ENCODE measurements around the gene TNFRSF17. TPM values are rescaled to one million over a fixed set of nuclear protein-coding genes. Genes with fewer than 3 reads are reported as not detected.

Gene TNFRSF17
- total and polyA plus RNA-seq, 2 of the 8 experiments (the other 6 are each of a cell fraction or from before 2014, with no cell fraction given) = not detected

- ChIA-PET POLR2A (ENCODE audit: partially characterized antibody) (interaction anchor here (1.1 kb wide), 1 partner anchor 9 kb away, joined by 3 read pairs; no protein-coding TSS in a partner anchor), CTCF (ENCODE audit: partially characterized antibody) (no interaction called here)
- no peak overlapping the region for H3K23ac ChIP-seq (ENCODE audit: insufficient read length)
- H3K4me3 ChIP-seq (ENCODE audit: extremely low read depth in 1 of 4, insufficient read depth in 2 of 4, low read depth in 3 of 4, low read length in 4 of 4) = no peak overlapping the region
- no peak overlapping the region for H3K18ac ChIP-seq (ENCODE audit: extremely low read depth, low read length)
- no peak overlapping the region for H2BK15ac ChIP-seq (ENCODE audit: low read length)
- FAIRE-seq (no peak), DNase-seq (ENCODE audit: low read depth in 1 of 2, low spot score in 2 of 2) (no peak)
- no peak overlapping the region for H3K27ac ChIP-seq (ENCODE audit: low read depth, low read length)
- no peaks in the 10 kb centered on the region for H3K4me1 ChIP-seq (replicated peaks in 1 of 4; ENCODE audit: control insufficient read depth in 3 of 4, insufficient read depth in 4 of 4, low read length in 3 of 4)
- no peaks in the 10 kb centered on the region for H3K79me2 ChIP-seq (ENCODE audit: control insufficient read depth in 1 of 2, insufficient read depth in 2 of 2, low read length in 2 of 2)
- H3K9ac ChIP-seq (replicated peaks in 1 of 4; ENCODE audit: extremely low read depth in 1 of 4, low read depth in 3 of 4, low read length in 3 of 4) = no peak overlapping the region
- H3K23me2 ChIP-seq (ENCODE audit: low read depth, low read length) = 0 out of 2 replicates have a peak, but pooled peaks cover 2% of the 10 kb centered on the region
- no peak overlapping the region for H2BK12ac ChIP-seq (ENCODE audit: low read depth, low read length)
- H4K20me1 ChIP-seq (replicated peaks in 1 of 2; ENCODE audit: control insufficient read depth in 1 of 2, insufficient read depth in 2 of 2, low read length in 2 of 2) = peaks cover 0 to 2% of the 10 kb centered on the region in 2 experiments
- no peak overlapping the region for H4K91ac ChIP-seq (replicated peaks; ENCODE audit: insufficient read length, low read length)
- H3K4ac ChIP-seq (replicated peaks; ENCODE audit: insufficient read length, low read depth, low read length) = no peak overlapping the region
- no peak overlapping the region for H2AFZ ChIP-seq (ENCODE audit: low read length)
- H3K14ac ChIP-seq (ENCODE audit: insufficient read length) = no peak overlapping the region
- H2AK5ac ChIP-seq (ENCODE audit: low read depth, low read length) = no peak overlapping the region
- no peaks in the 10 kb centered on the region for H3K79me1 ChIP-seq (ENCODE audit: low read depth, low read length)
- H2BK20ac ChIP-seq (ENCODE audit: low read length) = no peak overlapping the region
- H2BK120ac ChIP-seq (replicated peaks; ENCODE audit: low read depth, low read length) = no peak overlapping the region
- H3K36me3 ChIP-seq (ENCODE audit: control insufficient read depth in 2 of 4, insufficient read depth in 4 of 4, low read length in 3 of 4) = no peaks in the 10 kb centered on the region
- H4K5ac ChIP-seq (ENCODE audit: insufficient read length, low read depth, low read length) = no peak overlapping the region
- H4K8ac ChIP-seq (ENCODE audit: extremely low read depth, insufficient read depth, low read length) = no peak overlapping the region
- WGBS, 2 experiments (ENCODE audit: extremely low coverage in 1 of 2, insufficient coverage in 1 of 2, insufficient read length in 1 of 2, insufficient replicate concordance in 2 of 2, low coverage in 1 of 2, low lambda C conversion rate in 2 of 2, missing lambda C conversion rate in 1 of 2) = 93% methylated on average over 7 of the region's 7 CpGs; no CpG with 5 or more reads in 1 of the 2 experiments
- H2BK5ac ChIP-seq (ENCODE audit: low read depth, low read length) = no peak overlapping the region
- no peaks in the 10 kb centered on the region for H3K27me3 ChIP-seq (replicated peaks in 1 of 4; ENCODE audit: control insufficient read depth in 3 of 4, extremely low read depth in 1 of 4, insufficient read depth in 3 of 4, low read length in 3 of 4)
- no peak overlapping the region for H3K4me2 ChIP-seq (ENCODE audit: insufficient read depth in 1 of 2, low read depth in 2 of 2, low read length in 2 of 2)
- H3K9me3 ChIP-seq (ENCODE audit: insufficient read depth in 2 of 2, low read depth in 1 of 2, low read length in 1 of 2) = no peaks in the 10 kb centered on the region
- H3K56ac ChIP-seq (replicated peaks; ENCODE audit: insufficient read length, low read depth, low read length) = no peak overlapping the region
- TF ChIP-seq FOSL1 (IDR thresholded peaks at IDR 0.05; ENCODE audit: insufficient read depth, low read depth, low read length) (no peak), CHD1 (IDR thresholded peaks at IDR 0.05; ENCODE audit: low read depth, low read length) (no peak), CBX8 (IDR thresholded peaks at IDR 0.05; ENCODE audit: borderline replicate concordance, low read depth, low read length) (no peak), SUZ12 (IDR thresholded peaks at IDR 0.05; ENCODE audit: low read length) (no peak), BRCA1 (IDR thresholded peaks at IDR 0.05; ENCODE audit: low read depth, low read length) (no peak), EP300 (IDR thresholded peaks at IDR 0.05; ENCODE audit: borderline replicate concordance in 1 of 2, low read depth in 2 of 2, low read length in 2 of 2) (no peak), BACH1 (IDR thresholded peaks at IDR 0.05; ENCODE audit: low read length) (no peak), RFX5 (IDR thresholded peaks at IDR 0.05; ENCODE audit: borderline replicate concordance, low read depth, low read length) (no peak), RBBP5 (IDR thresholded peaks at IDR 0.05; ENCODE audit: borderline replicate concordance, low read depth, low read length) (no peak), CTBP2 (IDR thresholded peaks at IDR 0.05; ENCODE audit: borderline replicate concordance, insufficient read depth, insufficient read length, low read length) (no peak), KDM5A (IDR thresholded peaks at IDR 0.05; ENCODE audit: low read length) (no peak), SIN3A (conservative IDR thresholded peaks at IDR 0.05 in 1 of 2, IDR thresholded peaks at IDR 0.05 in 1 of 2; ENCODE audit: low read depth in 1 of 2, low read length in 2 of 2) (no peak), TEAD4 (IDR thresholded peaks at IDR 0.05; ENCODE audit: low read depth, low read length) (no peak), CREB1 (IDR thresholded peaks at IDR 0.05) (no peak), EZH2 (IDR thresholded peaks at IDR 0.05; ENCODE audit: low read depth, low read length, severe bottlenecking) (no peak)
These were observed 44.5 kb downstream of the TNFRSF17 start for GRCh38 chr16:12009462-12009861.

Data from H1 (cell line).